ENCODE results near the gene PPIL1. TPM values are rescaled to one million over a fixed set of nuclear protein-coding genes. Genes with fewer than 3 reads are reported as not detected.

Gene PPIL1
- total and polyA plus RNA-seq, 2 of the 4 experiments (the other 2 are of a cell fraction): 28.4 to 58.4 TPM

DNA sequence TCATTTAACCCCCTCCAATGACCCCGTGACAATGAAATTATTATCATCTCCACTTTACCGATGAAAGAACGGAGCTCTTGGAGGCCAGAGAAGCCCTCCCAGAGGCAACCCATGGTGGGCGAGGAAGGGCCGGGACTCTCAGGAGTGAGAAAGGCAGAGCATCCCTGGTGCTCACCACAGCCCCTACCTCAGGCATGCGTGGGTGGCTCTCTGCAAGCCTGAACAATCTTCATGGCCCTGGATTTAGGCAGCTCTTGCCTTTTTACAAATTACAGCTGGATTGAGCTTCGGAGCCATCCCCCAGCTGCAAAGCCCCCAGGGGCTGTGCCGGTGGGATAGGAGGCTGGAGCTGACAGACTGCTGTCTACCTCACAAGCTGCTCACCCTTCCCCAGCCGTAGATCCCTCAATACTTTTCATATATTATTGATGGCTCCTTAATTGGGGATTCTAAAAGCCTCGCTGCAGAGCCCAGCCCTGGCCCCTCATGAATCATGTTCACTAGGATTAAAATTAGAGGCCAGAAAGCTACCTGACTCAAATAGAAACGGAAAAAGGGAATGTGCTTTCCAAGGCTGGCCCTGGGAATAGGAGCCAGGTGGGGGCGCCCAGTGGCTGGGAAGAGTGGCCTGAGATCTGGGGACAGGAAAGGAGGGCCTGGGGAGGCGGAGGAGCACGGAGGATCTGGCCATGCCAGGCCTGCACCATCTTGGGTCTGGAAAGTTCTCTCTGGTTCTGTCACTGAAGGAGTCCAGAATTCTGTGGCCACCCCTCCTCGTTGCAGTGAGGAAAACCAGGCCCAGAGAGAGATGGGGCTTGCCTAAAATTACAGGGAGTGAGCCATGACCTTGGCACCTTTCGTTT lies 64.4 kb downstream of the PPIL1 start:
- Histone ChIP-seq H3K4me1 (ENCODE audit: control insufficient read depth, insufficient read depth, low read length) (no peaks in the 10 kb centered on the region), H3K14ac (replicated peaks; ENCODE audit: low read depth, low read length) (no peak overlapping the region), H2AK9ac (replicated peaks; ENCODE audit: low read depth, low read length, poor library complexity) (no peak overlapping the region), H3K27me3 (ENCODE audit: control insufficient read depth, insufficient read depth, low read length) (peaks cover 54% of the 10 kb centered on the region), H3K9me1 (ENCODE audit: insufficient read depth, low read length) (no peaks in the 10 kb centered on the region; the same call in 1 of the 2 replicates), H3K9me3 (ENCODE audit: control insufficient read depth, insufficient read depth, low read length) (no peaks in the 10 kb centered on the region), H4K8ac (ENCODE audit: low read depth in 2 of 2, low read length in 2 of 2) (no peak overlapping the region), H2BK15ac (ENCODE audit: low read depth, low read length) (no peak overlapping the region), H3K4me3 (ENCODE audit: insufficient read depth, low read depth, low read length) (no peak overlapping the region), H3K79me1 (ENCODE audit: low read depth in 1 of 2, low read length in 2 of 2) (no peaks in the 10 kb centered on the region), H3K56ac (ENCODE audit: extremely low read depth, insufficient read depth, low read length) (no peak overlapping the region), H3K23ac (ENCODE audit: low read depth, low read length) (no peak overlapping the region), H3K4ac (ENCODE audit: low read depth, low read length) (no peak overlapping the region), H3K4me2 (ENCODE audit: low read depth, low read length) (no peak overlapping the region), H2BK120ac (ENCODE audit: low read depth, low read length) (no peak overlapping the region), H2BK5ac (ENCODE audit: low read depth, low read length, poor library complexity, severe bottlenecking) (no peak overlapping the region), H3K9ac (ENCODE audit: low read depth, low read length) (no peak overlapping the region), H3K18ac (ENCODE audit: low read depth, low read length) (no peak overlapping the region), H3K36me3 (ENCODE audit: control insufficient read depth, insufficient read depth, low read length) (no peaks in the 10 kb centered on the region), H3K27ac (ENCODE audit: insufficient read depth, low read length) (no peak overlapping the region), H4K20me1 (ENCODE audit: insufficient read depth, low read length) (no peaks in the 10 kb centered on the region), H4K91ac (ENCODE audit: insufficient read depth, low read depth, low read length) (no peak overlapping the region), H2AK5ac (ENCODE audit: low read depth, low read length) (no peak overlapping the region), H2BK20ac (ENCODE audit: low read depth, low read length) (no peak overlapping the region), H4K5ac (ENCODE audit: low read depth, low read length) (no peak overlapping the region), H2AFZ (replicated peaks; ENCODE audit: low read length, poor library complexity) (no peak overlapping the region)
- dilution Hi-C loops (cut with HindIII; ENCODE audit: low sequenced_read_pairs, unreplicated experiment): no loop called here
- in situ Hi-C loops (cut with MboI; ENCODE audit: low sequenced_read_pairs): no loop called here
- POLR2A ChIA-PET (ENCODE audit: unreplicated experiment): no interaction called here
- 72% methylated on average over 4 of the region's 16 CpGs; no CpG with 5 or more reads in 1 of the 2 experiments for WGBS, 2 experiments (ENCODE audit: extremely low coverage in 2 of 2, insufficient read length in 1 of 2)
- CTCF ChIA-PET: no interaction called here
- intact Hi-C loops (cut with micrococcal nuclease): no loop called here
- TF ChIP-seq POLR2A (IDR thresholded peaks at IDR 0.05; ENCODE audit: low read depth, low read length) (no peak), RAD21 (IDR thresholded peaks at IDR 0.05; ENCODE audit: low read length) (peak; percentile 4; the same call in 1 of the 2 replicates)
- no TSS peak for BruUV-seq (replicated peaks)
- DNase-seq (no peak), ATAC-seq (ENCODE audit: low read depth) (no peak)

Measured in IMR-90 (cell line).